Endothelial cell of umbilical vein (primary cell): ENCODE results near the gene TMCC3. TPM values are rescaled to one million over a fixed set of nuclear protein-coding genes. Genes with fewer than 3 reads are reported as not detected.
A peak's percentile ranks its signal among the peaks of the same experiment; 100 is the strongest.

Experiments
- BruUV-seq: library from RNA; stranded (reverse); fragments of 400-500 nt; replicated peaks from 2 replicates; lab custom pipeline; 2021; lab: Mats Ljungman, UMichigan
- CTCF ChIA-PET: fragments of 300-600, 350-600 bp; sonication (Branson Sonifier 250); formaldehyde crosslinking; loops from one replicate; lab custom pipeline; 2021; ENCODE audit warnings: antibody characterized with exemption, inconsistent platforms; lab: Charles Lee
- POLR2A ChIA-PET: fragments of 300-600, 350-600 bp; sonication (Branson Sonifier 250); formaldehyde crosslinking; loops from one replicate; lab custom pipeline; 2021; ENCODE audit warnings: antibody characterized with exemption, inconsistent platforms; lab: Charles Lee
- DNase-seq: peaks from one replicate; pipeline ENCODE4 v3.0.0-alpha.2; 2011; ENCODE audit warnings: low read depth, low spot score
- FAIRE-seq: peaks from 2 replicates; lab custom pipeline; 2011; peaks lifted over from hg19 to GRCh38; lab: Jason Lieb, UNC
- H2AFZ ChIP-seq: 2 replicates; pipeline ENCODE4 v1.6.0; 2012; ENCODE audit warnings: low read depth, low read length, control low read depth, inconsistent platforms
- H3K27ac ChIP-seq: 2 replicates; pipeline ENCODE4 v1.5.1; 2011; ENCODE audit warnings: low read depth, mild to moderate bottlenecking, control low read depth, low read length, moderate library complexity; ENCODE audit not compliant: insufficient read depth
- H3K27me3 ChIP-seq, 2 experiments: 2 replicates each; pipeline versions ENCODE4 v1.6.0 to v1.6.1; 2011; ENCODE audit warnings: low read length in 2 of 2, mixed read lengths in 1 of 2; ENCODE audit not compliant: control insufficient read depth in 2 of 2, insufficient read depth in 2 of 2
- H3K36me3 ChIP-seq, 2 experiments: 2 replicates in 1 of 2; 3 replicates in 1 of 2; pipeline ENCODE4 v1.5.1; 2011; ENCODE audit warnings: low read length in 2 of 2, mild to moderate bottlenecking in 1 of 2, moderate library complexity in 1 of 2; ENCODE audit not compliant: control insufficient read depth in 2 of 2, insufficient read depth in 2 of 2; ENCODE audit errors: extremely low read depth in 1 of 2
- H3K4me1 ChIP-seq: 3 replicates; pipeline ENCODE4 v1.5.1; 2011; ENCODE audit warnings: mild to moderate bottlenecking, low read length; ENCODE audit not compliant: control insufficient read depth, insufficient read depth; ENCODE audit errors: extremely low read depth
- H3K4me2 ChIP-seq: 2 replicates; pipeline ENCODE4 v1.6.1; 2011; ENCODE audit warnings: low read length, control low read depth, mixed read lengths; ENCODE audit not compliant: insufficient read depth
- H3K4me3 ChIP-seq, 3 experiments: fragments of 200-600 bp in 1 of 3; sonication (generic), shearing (Covaris generic) in 1 of 3; replicated peaks in 1 of 3; 2 replicates each; pipeline ENCODE4 v1.5.1; 2011 to 2016; ENCODE audit warnings: control low read depth in 3 of 3, low read length in 3 of 3, mild to moderate bottlenecking in 2 of 3, inconsistent platforms in 1 of 3, low read depth in 1 of 3, moderate library complexity in 1 of 3; ENCODE audit not compliant: insufficient read depth in 1 of 3
- H3K79me2 ChIP-seq: 2 replicates; pipeline ENCODE4 v1.6.0; 2012; ENCODE audit warnings: low read length, inconsistent platforms; ENCODE audit not compliant: control insufficient read depth, insufficient read depth
- H3K9ac ChIP-seq: replicated peaks from 2 replicates; pipeline ENCODE3; 2011; ENCODE audit warnings: low read length, control low read depth; ENCODE audit not compliant: insufficient read depth; ENCODE audit errors: extremely low read depth
- H3K9me1 ChIP-seq: replicated peaks from 3 replicates; pipeline ENCODE4 v1.6.0; 2011; ENCODE audit warnings: mild to moderate bottlenecking, low read length; ENCODE audit not compliant: control insufficient read depth, insufficient read depth; ENCODE audit errors: extremely low read depth
- H3K9me3 ChIP-seq: replicated peaks from 2 replicates; pipeline ENCODE4 v1.5.1; 2012; ENCODE audit warnings: low read length, inconsistent platforms; ENCODE audit not compliant: control insufficient read depth, insufficient read depth
- H4K20me1 ChIP-seq: replicated peaks from 2 replicates; pipeline ENCODE3; 2011; ENCODE audit warnings: mild to moderate bottlenecking, low read length; ENCODE audit not compliant: control insufficient read depth, insufficient read depth; ENCODE audit errors: extremely low read depth
- CTCF ChIP-seq, 2 donors: IDR thresholded peaks; 1 replicate in 1 of 2; 2 replicates in 1 of 2; pipeline ENCODE4 v1.5.1; 2011; ENCODE audit warnings: low read length in 2 of 2, mild to moderate bottlenecking in 2 of 2, moderate library complexity in 2 of 2, control low read depth in 1 of 2, inconsistent platforms in 1 of 2, low read depth in 1 of 2; ENCODE audit not compliant: insufficient read depth in 1 of 2; ENCODE audit errors: extremely low read depth in 1 of 2
- EZH2 ChIP-seq: IDR thresholded peaks from 2 replicates; pipeline ENCODE4 v1.6.1; 2012; ENCODE audit warnings: borderline replicate concordance, low read depth, mild to moderate bottlenecking, moderate library complexity, low read length, inconsistent platforms; ENCODE audit not compliant: severe bottlenecking
- FOS ChIP-seq: IDR thresholded peaks from 2 replicates; pipeline ENCODE4 v1.6.1; 2011; ENCODE audit warnings: mild to moderate bottlenecking, low read length, moderate library complexity, borderline replicate concordance; ENCODE audit not compliant: insufficient read depth
- GATA2 ChIP-seq: IDR thresholded peaks from 2 replicates; pipeline ENCODE4 v1.7.0; 2011; ENCODE audit warnings: low read depth, mild to moderate bottlenecking, moderate library complexity, mixed read lengths, low read length; ENCODE audit not compliant: insufficient read length, insufficient read depth
- JUN ChIP-seq: IDR thresholded peaks from 2 replicates; pipeline ENCODE4 v1.6.1; 2011; ENCODE audit warnings: borderline replicate concordance, low read depth; ENCODE audit not compliant: insufficient read length, insufficient read depth
- MAX ChIP-seq: IDR thresholded peaks from 2 replicates; pipeline ENCODE4 v1.6.1; 2011; ENCODE audit not compliant: insufficient read depth, insufficient read length
- MYC ChIP-seq: IDR thresholded peaks from one replicate; pipeline ENCODE4 v1.6.1; 2011; ENCODE audit warnings: mild to moderate bottlenecking, low read depth, low read length
- POLR2A ChIP-seq: IDR thresholded peaks from 2 replicates; pipeline ENCODE4 v1.6.1; 2012; ENCODE audit warnings: low read depth, mild to moderate bottlenecking, control low read depth, low read length
- POLR2AphosphoS5 ChIP-seq: IDR thresholded peaks from 2 replicates; pipeline ENCODE4 v1.6.1; 2012; ENCODE audit warnings: low read depth, mild to moderate bottlenecking, control low read depth, low read length, moderate library complexity; ENCODE audit not compliant: insufficient read depth
- dilution Hi-C: fragments of 300-500 bp; cut with MboI; formaldehyde crosslinking; loops from one replicate; pipeline ENCODE4 v1.15.0; 2019; ENCODE audit warnings: low sequenced_read_pairs; ENCODE audit not compliant: extremely low pct_ligation_motif_present
- intact Hi-C: fragments of 100-400 bp; cut with micrococcal nuclease; formaldehyde crosslinking; loops from one replicate; pipeline ENCODE4 v1.10.0; 2022
- polyA plus RNA-seq, 4 experiments: library from polyadenylated mRNA; depleted of rRNA in 3 of 4; stranded (reverse) in 3 of 4; unstranded in 1 of 4; fragments of >200 nt; gene quantifications; 2 replicates each; pipeline versions ENCODE4 v1.2.1 to v1.2.3, GENCODE V29; 2011 to 2012; ENCODE audit warnings: missing spikeins in 1 of 4
- total RNA-seq: library from RNA; stranded (reverse); gene quantifications from 2 replicates; pipeline ENCODE4 v1.2.3, GENCODE V29; 2021

Gene TMCC3
- total and polyA plus RNA-seq, 2 donors (not counting 3 experiments of a cell fraction or from before 2014, with no cell fraction given), result 13.5 to 30.4 TPM

- intact Hi-C loops, result no loop called here
- no peak overlapping the region for H3K9ac ChIP-seq
- DNase-seq, result peak; percentile 57
- no peaks in the 10 kb centered on the region for H3K9me1 ChIP-seq
- no peaks in the 10 kb centered on the region for H3K4me1 ChIP-seq
- no peak overlapping the region for H3K4me3 ChIP-seq
- dilution Hi-C loops, result no loop called here
- H3K36me3 ChIP-seq, result no peaks in the 10 kb centered on the region
- POLR2A ChIA-PET, result no interaction called here
- no peak overlapping the region for H2AFZ ChIP-seq
- no peak overlapping the region for H3K4me2 ChIP-seq
- H3K9me3 ChIP-seq, result no peaks in the 10 kb centered on the region
- FAIRE-seq, result peak; percentile 85
- H3K79me2 ChIP-seq, result no peaks in the 10 kb centered on the region
- no TSS peak for BruUV-seq
- TF ChIP-seq MAX (no peak), GATA2 (no peak), POLR2A (no peak), FOS (peak; percentile 70), MYC (no peak), CTCF (IDR thresholded peaks at IDR 0.05; ENCODE audit: extremely low read depth in 1 of 2, insufficient read depth in 1 of 2, low read depth in 1 of 2, low read length in 2 of 2) (no peak), JUN (peak; percentile 20), POLR2AphosphoS5 (peak; percentile 19), EZH2 (no peak)
- no peaks in the 10 kb centered on the region for H4K20me1 ChIP-seq
- H3K27me3 ChIP-seq, result no peaks in the 10 kb centered on the region
- CTCF ChIA-PET, result interaction anchor here (0.6 to 1.1 kb wide), 3 partner anchors 209 to 783 kb away, joined by 3 to 4 read pairs (median 3); no protein-coding TSS in a partner anchor
- no peak overlapping the region for H3K27ac ChIP-seq
Observed at GRCh38 chr12:94553130-94553519, 97.2 kb downstream of the TMCC3 start.
